GM23338 (cell line): ENCODE data around the gene SLC6A1. TPM values are rescaled to one million over a fixed set of nuclear protein-coding genes. Genes with fewer than 3 reads are reported as not detected.

Source experiments
- ATAC-seq: fragments of 200-7000 bp; cut with Tn5 transposase; 3 replicates; pipeline ENCODE4 v1.9.1; 2020
- DNase-seq: peaks from one replicate; pipeline ENCODE4 v3.0.0-alpha.2; 2015; ENCODE audit warnings: low spot score
- H2AFZ ChIP-seq: fragments of 200-600 bp; sonication (generic); 2 replicates; pipeline ENCODE4 v1.8.0; 2016; ENCODE audit warnings: antibody characterized with exemption, mild to moderate bottlenecking, moderate library complexity
- H3F3A ChIP-seq: fragments of 200-600 bp; sonication (generic); replicated peaks from 2 replicates; pipeline ENCODE4 v1.8.0; 2017; ENCODE audit warnings: antibody characterized with exemption, mixed run types, low read depth
- H3K27ac ChIP-seq: fragments of 200-600 bp; sonication (generic); 2 replicates; pipeline ENCODE4 v1.6.1; 2016; ENCODE audit warnings: low read depth
- H3K27me3 ChIP-seq: fragments of 200-600 bp; sonication (generic); 2 replicates; pipeline ENCODE4 v1.8.0; 2016; ENCODE audit warnings: mild to moderate bottlenecking, mixed run types, moderate library complexity; ENCODE audit not compliant: insufficient read depth
- H3K36me3 ChIP-seq: fragments of 200-600 bp; sonication (generic); 2 replicates; pipeline ENCODE4 v1.8.0; 2016; ENCODE audit warnings: mild to moderate bottlenecking; ENCODE audit not compliant: insufficient read depth
- H3K4me1 ChIP-seq: fragments of 200-600 bp; sonication (generic); 2 replicates; pipeline ENCODE4 v1.8.0; 2016; ENCODE audit warnings: mild to moderate bottlenecking, moderate library complexity; ENCODE audit not compliant: insufficient read depth
- H3K4me2 ChIP-seq: fragments of 200-600 bp; sonication (generic); 2 replicates; pipeline ENCODE4 v1.7.1; 2017; ENCODE audit warnings: mixed run types
- H3K4me3 ChIP-seq: fragments of 200-600 bp; sonication (generic); 2 replicates; pipeline ENCODE4 v1.6.1; 2016; ENCODE audit warnings: mixed run types
- H3K79me2 ChIP-seq: fragments of 200-600 bp; sonication (generic); replicated peaks from 2 replicates; pipeline ENCODE4 v1.8.0; 2017; ENCODE audit warnings: mild to moderate bottlenecking; ENCODE audit not compliant: insufficient read depth
- H3K9me2 ChIP-seq: fragments of 200-600 bp; sonication (generic); 2 replicates; pipeline ENCODE4 v1.8.0; 2017; ENCODE audit not compliant: insufficient read depth
- H4K20me1 ChIP-seq: fragments of 200-600 bp; sonication (generic); replicated peaks from 2 replicates; pipeline ENCODE4 v1.8.0; 2017; ENCODE audit warnings: mild to moderate bottlenecking; ENCODE audit not compliant: insufficient read depth
- H3K27ac Mint-ChIP-seq: 2 replicates; pipeline ENCODE4 v1.8.0; 2020; ENCODE audit warnings: inconsistent platforms, mild to moderate bottlenecking, moderate library complexity, mixed read lengths
- H3K27me3 Mint-ChIP-seq: 3 replicates; pipeline ENCODE4 v1.8.0; 2022; ENCODE audit warnings: low read depth, mild to moderate bottlenecking, moderate library complexity, mixed read lengths, inconsistent platforms; ENCODE audit not compliant: insufficient read depth, poor library complexity
- H3K36me3 Mint-ChIP-seq: 3 replicates; pipeline ENCODE4 v1.8.0; 2021; ENCODE audit warnings: low read depth, mild to moderate bottlenecking, inconsistent platforms, moderate library complexity, mixed read lengths
- H3K4me1 Mint-ChIP-seq: 3 replicates; pipeline ENCODE4 v1.8.0; 2020; ENCODE audit warnings: mild to moderate bottlenecking, inconsistent platforms, mixed read lengths
- H3K4me3 Mint-ChIP-seq: 3 replicates; pipeline ENCODE4 v1.8.0; 2021; ENCODE audit warnings: moderate library complexity, mild to moderate bottlenecking, inconsistent platforms, mixed read lengths
- H3K9me3 Mint-ChIP-seq: 3 replicates; pipeline ENCODE4 v1.8.0; 2020; ENCODE audit warnings: moderate library complexity, mild to moderate bottlenecking, inconsistent platforms, mixed read lengths
- EZH2 ChIP-seq: fragments of 200-600 bp; sonication (generic); IDR thresholded peaks from one replicate; pipeline ENCODE4 v1.8.0; 2017; ENCODE audit warnings: antibody characterized with exemption, mild to moderate bottlenecking, low read depth; ENCODE audit not compliant: unreplicated experiment
- STAT1 ChIP-seq: IDR thresholded peaks from one replicate; pipeline ENCODE4 v1.6.1; 2016; ENCODE audit warnings: antibody characterized with exemption; ENCODE audit not compliant: unreplicated experiment
- ZNF462 ChIP-seq: fragments of 250-450 bp; sonication (Bioruptor Pico); IDR thresholded peaks from 2 replicates; pipeline ENCODE4 v1.5.0; 2020; ENCODE audit warnings: mild to moderate bottlenecking, moderate library complexity
- polyA plus RNA-seq: library from polyadenylated mRNA; unstranded; fragments of >200 nt; fragmentation: Nextera tagmentation; extraction: Ambion mirVana; gene quantifications from 2 replicates; pipeline ENCODE4 v1.2.1, GENCODE V29; 2016
- total RNA-seq: library from RNA; depleted of rRNA; stranded (reverse); fragments of >200 nt; shearing (Covaris generic); gene quantifications from 2 replicates; pipeline ENCODE4 v1.2.3, GENCODE V29; 2014

The SLC6A1 gene
- total and polyA plus RNA-seq, 2 experiments from 2014 or later = 0.16 to 0.28 TPM

- Mint-ChIP-seq H3K27me3 (peaks cover 14% of the 10 kb centered on the region), H3K9me3 (no peaks in the 10 kb centered on the region), H3K4me1 (no peaks in the 10 kb centered on the region; the same call in 2 of the 3 replicates), H3K27ac (no peak overlapping the region), H3K36me3 (no peaks in the 10 kb centered on the region), H3K4me3 (no peak overlapping the region)
- ATAC-seq (no peak), DNase-seq (no peak)
- H3K4me1 ChIP-seq = no peaks in the 10 kb centered on the region
- no peaks in the 10 kb centered on the region for H3K27me3 ChIP-seq
- H3K4me3 ChIP-seq = no peak overlapping the region
- no peaks in the 10 kb centered on the region for H3K79me2 ChIP-seq
- no peak overlapping the region for H2AFZ ChIP-seq
- H4K20me1 ChIP-seq = no peaks in the 10 kb centered on the region
- TF ChIP-seq STAT1 = no peak
- no peak for TF ChIP-seq ZNF462 (CRISPR knock-in tag)
- no peak overlapping the region for H3K4me2 ChIP-seq
- H3F3A ChIP-seq = no peaks in the 10 kb centered on the region
- H3K36me3 ChIP-seq = no peaks in the 10 kb centered on the region
- H3K9me2 ChIP-seq = no peaks in the 10 kb centered on the region
- no peak overlapping the region for H3K27ac ChIP-seq
Measured at GRCh38 chr3:10961921-10962320, 30.6 kb upstream of the SLC6A1 start.

- no peak overlapping the region for H3K27ac Mint-ChIP-seq
- Histone ChIP-seq H3K27ac (no peak overlapping the region), H3K9me2 (no peaks in the 10 kb centered on the region), H3K27me3 (no peaks in the 10 kb centered on the region), H3F3A (no peaks in the 10 kb centered on the region), H3K4me3 (no peak overlapping the region), H3K4me2 (no peak overlapping the region), H3K79me2 (no peaks in the 10 kb centered on the region), H3K4me1 (no peaks in the 10 kb centered on the region), H3K36me3 (no peaks in the 10 kb centered on the region), H2AFZ (no peak overlapping the region), H4K20me1 (no peaks in the 10 kb centered on the region)
- peaks cover 3% of the 10 kb centered on the region for H3K4me1 Mint-ChIP-seq
- no peak for TF ChIP-seq EZH2
- no peak for TF ChIP-seq STAT1
- H3K36me3 Mint-ChIP-seq = no peaks in the 10 kb centered on the region
- no peak for ATAC-seq
- H3K27me3 Mint-ChIP-seq = peaks cover 14% of the 10 kb centered on the region
- no peak overlapping the region for H3K4me3 Mint-ChIP-seq
- H3K9me3 Mint-ChIP-seq = no peaks in the 10 kb centered on the region
- DNase-seq = no peak
Measured at GRCh38 chr3:10962481-10963036, 30.0 kb upstream of the SLC6A1 start.
